GM12878 (cell line): ENCODE results near the gene NUMBL. TPM values are rescaled to one million over a fixed set of nuclear protein-coding genes. Genes with fewer than 3 reads are reported as not detected.

Experiments used
- ATAC-seq: fragments of 200-7000 bp; cut with Tn5 transposase; 3 replicates; pipeline ENCODE4 v1.9.1; 2020; ENCODE audit warnings: mild to moderate bottlenecking, moderate library complexity
- BruUV-seq: library from RNA; stranded (reverse); fragments of 400-500 nt; replicated peaks from 2 replicates; lab custom pipeline; 2021; lab: Mats Ljungman, UMichigan
- CTCF ChIA-PET: fragments of 300-600 bp; sonication (Branson Sonifier 250); formaldehyde crosslinking; extraction: SDS; loops from one replicate; lab custom pipeline; 2021; ENCODE audit warnings: inconsistent platforms; lab: Yijun Ruan, JAX
- POLR2A ChIA-PET: fragments of 350-600 bp; formaldehyde crosslinking; extraction: SDS; loops from one replicate; lab custom pipeline; 2021; ENCODE audit warnings: inconsistent platforms; lab: Charles Lee
- RAD21 ChIA-PET: fragments of 300-600 bp; sonication (Branson Sonifier 250); formaldehyde crosslinking; loops from one replicate; lab custom pipeline; 2023; ENCODE audit warnings: antibody characterized with exemption; ENCODE audit not compliant: unreplicated experiment; lab: Charles Lee
- SMC1A ChIA-PET: fragments of 300-600 bp; sonication (Branson Sonifier 250); formaldehyde crosslinking; loops from one replicate; lab custom pipeline; 2023; ENCODE audit not compliant: unreplicated experiment, uncharacterized antibody; lab: Charles Lee
- DNase-seq: peaks from one replicate; pipeline ENCODE4 v3.0.0-alpha.2; 2011; ENCODE audit warnings: low read depth, low spot score
- FAIRE-seq: peaks from 3 replicates; lab custom pipeline; 2011; peaks lifted over from hg19 to GRCh38; lab: Jason Lieb, UNC
- H2AFZ ChIP-seq: 2 replicates; pipeline ENCODE4 v1.6.0; 2011; ENCODE audit warnings: low read depth, low read length, control low read depth; ENCODE audit not compliant: control insufficient read depth
- H3K27ac ChIP-seq: 2 replicates; pipeline ENCODE4 v1.5.1; 2011; ENCODE audit warnings: control low read depth; ENCODE audit not compliant: control insufficient read depth, insufficient read depth
- H3K27me3 ChIP-seq, 2 experiments: replicated peaks in 1 of 2; 2 replicates each; pipeline versions ENCODE4 v1.6.0 to v1.6.1; 2011; ENCODE audit warnings: low read length in 1 of 2; ENCODE audit not compliant: control insufficient read depth in 2 of 2, insufficient read depth in 2 of 2
- H3K36me3 ChIP-seq, 2 experiments: 2 replicates each; pipeline ENCODE4 v1.5.1; 2011; ENCODE audit warnings: low read length in 1 of 2; ENCODE audit not compliant: control insufficient read depth in 2 of 2, insufficient read depth in 2 of 2
- H3K4me1 ChIP-seq: 2 replicates; pipeline ENCODE4 v1.6.1; 2011; ENCODE audit warnings: mild to moderate bottlenecking, low read length, moderate library complexity, mixed read lengths; ENCODE audit not compliant: control insufficient read depth, insufficient read depth
- H3K4me2 ChIP-seq: 2 replicates; pipeline ENCODE4 v1.6.0; 2011; ENCODE audit warnings: control low read depth; ENCODE audit not compliant: control insufficient read depth, insufficient read depth
- H3K4me3 ChIP-seq: fragments of 200-600 bp; sonication (generic); 2 replicates; pipeline ENCODE4 v1.5.1; 2016
- H3K79me2 ChIP-seq: 2 replicates; pipeline ENCODE4 v1.6.0; 2011; ENCODE audit warnings: low read length; ENCODE audit not compliant: control insufficient read depth, insufficient read depth
- H3K9ac ChIP-seq: 2 replicates; pipeline ENCODE4 v1.8.0; 2011; ENCODE audit warnings: low read length, control low read depth, mixed read lengths; ENCODE audit not compliant: control insufficient read depth, insufficient read depth
- H3K9me3 ChIP-seq: replicated peaks from 3 replicates; pipeline ENCODE4 v1.5.1; 2011; ENCODE audit warnings: mild to moderate bottlenecking, low read length; ENCODE audit not compliant: control insufficient read depth, insufficient read depth
- H4K20me1 ChIP-seq: 2 replicates; pipeline ENCODE4 v1.6.0; 2011; ENCODE audit not compliant: control insufficient read depth, insufficient read depth
- MTA3 ChIP-seq: IDR thresholded peaks from 2 replicates; pipeline ENCODE4 v1.6.1; 2012; ENCODE audit warnings: low read length, inconsistent platforms, borderline replicate concordance
- RFX5 ChIP-seq: IDR thresholded peaks from 2 replicates; pipeline ENCODE4 v1.6.1; 2011; ENCODE audit warnings: low read depth, low read length, improper control_type of control experiment
- SIN3A ChIP-seq: IDR thresholded peaks from 2 replicates; pipeline ENCODE4 v1.6.1; 2012; ENCODE audit warnings: low read depth, low read length, improper control_type of control experiment
- TBL1XR1 ChIP-seq: IDR thresholded peaks from 2 replicates; pipeline ENCODE4 v1.6.1; 2012; ENCODE audit warnings: low read depth, low read length, improper control_type of control experiment
- WGBS: methylation state at CpG from one replicate; pipeline ENCODE4 v1.1.6; 2016; ENCODE audit warnings: low lambda C conversion rate; ENCODE audit not compliant: insufficient replicate concordance, insufficient coverage; ENCODE audit errors: missing lambda C conversion rate; 5-methylcytosine and 5-hydroxymethylcytosine counted together
- in situ Hi-C: fragments of 300-500 bp; cut with MboI; formaldehyde crosslinking; loops from 9 replicates; pipeline ENCODE4 v1.14.3; 2018; ENCODE audit warnings: mixed read lengths
- intact Hi-C: fragments of 100-400 bp; cut with micrococcal nuclease; formaldehyde crosslinking; loops from one replicate; pipeline ENCODE4 v1.14.2; 2022; ENCODE audit not compliant: unreplicated experiment
- polyA plus RNA-seq, 11 experiments: library from polyadenylated mRNA; depleted of rRNA in 4 of 11; unstranded in 6 of 11; stranded (reverse) in 5 of 11; fragments of >200 nt; fragmentation: Nextera tagmentation in 4 of 11; fragmentation: Illumina TruSeq in 1 of 11; extraction: Ambion mirVana in 4 of 11; extraction: Trizol in 1 of 11; gene quantifications; 1 replicate in 1 of 11; 2 replicates in 10 of 11; pipeline versions ENCODE4 v1.2.1 to v1.2.3, GENCODE V29; 2011 to 2016; ENCODE audit warnings: inconsistent platforms in 2 of 11, missing spikeins in 2 of 11, low read depth in 1 of 11
- total RNA-seq, 4 experiments: library from RNA; depleted of rRNA in 3 of 4; stranded (reverse); fragments of >200 nt in 3 of 4; fragmentation: Illumina TruSeq in 1 of 4; extraction: Trizol in 1 of 4; gene quantifications; 2 replicates each; pipeline versions ENCODE4 v1.2.1 to v1.2.3, GENCODE V29; 2013 to 2021
- TF ChIP-seq, protein P1 (sequence below): fragments of 450-650 bp; IDR thresholded peaks from 2 replicates; pipeline ENCODE4 v1.6.1; 2018; ENCODE audit warnings: borderline replicate concordance, mild to moderate bottlenecking; ENCODE audit not compliant: partially characterized antibody
- TF ChIP-seq, protein P2 (sequence below): fragments of 450-650 bp; IDR thresholded peaks from 2 replicates; pipeline ENCODE4 v1.6.1; 2017; ENCODE audit warnings: mild to moderate bottlenecking, moderate library complexity

The NUMBL gene
- total and polyA plus RNA-seq, 10 of the 15 experiments (the other 5 are each of a cell fraction or from before 2014, with no cell fraction given), result 0.16 to 9.4 (median 1.9) TPM

DNA sequence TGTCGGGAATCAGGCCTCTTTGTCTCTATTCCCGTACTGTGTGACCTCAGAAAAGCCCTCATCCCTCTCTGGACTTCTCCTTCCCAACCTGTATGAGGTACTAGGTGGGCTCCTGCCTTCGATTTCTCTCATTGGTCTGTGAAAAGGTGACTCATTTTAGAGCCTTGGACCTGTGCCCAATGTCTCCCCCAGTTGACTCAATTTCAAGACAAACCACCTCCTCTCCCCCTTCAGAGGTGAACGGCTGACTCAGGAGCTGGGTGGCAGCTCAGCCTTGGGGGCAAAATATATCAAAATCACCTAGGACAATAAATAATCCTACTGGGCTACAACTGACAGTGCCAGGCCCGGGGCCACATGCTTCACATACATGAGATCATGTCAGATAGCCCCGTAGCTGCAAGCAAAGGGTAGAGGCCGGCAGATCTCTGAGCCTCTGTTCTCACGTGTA, 25.6 kb upstream of the NUMBL start:
- ChIA-PET CTCF (interaction anchor here (1.0 to 1.8 kb wide), 6 partner anchors 32 to 90 kb away, joined by 3 to 10 read pairs (median 4); partner anchors contain the start of genes ACTMAP, RAB4B and SNRPA), POLR2A (interaction anchor here (0.7 to 2.4 kb wide), 8 partner anchors 14 to 83 kb away, joined by 3 to 39 read pairs (median 5); partner anchors contain the start of genes ACTMAP, EGLN2, MIA and RAB4B)
- in situ Hi-C loops, result no loop called here
- H2AFZ ChIP-seq, result peak overlapping the region; percentile 67
- peak overlapping the region; percentile 91 for H3K9ac ChIP-seq
- no peaks in the 10 kb centered on the region for H3K9me3 ChIP-seq
- peak overlapping the region; percentile 94 for H3K4me2 ChIP-seq
- no peak for FAIRE-seq
- H3K4me3 ChIP-seq, result peak overlapping the region; percentile 79
- H4K20me1 ChIP-seq, result no peaks in the 10 kb centered on the region
- TF ChIP-seq TBL1XR1 (no peak), SIN3A (0 out of 2 replicates have a peak, but pooled peaks have one; percentile 54), RFX5 (no peak), MTA3 (no peak)
- TF ChIP-seq, protein P1, sequence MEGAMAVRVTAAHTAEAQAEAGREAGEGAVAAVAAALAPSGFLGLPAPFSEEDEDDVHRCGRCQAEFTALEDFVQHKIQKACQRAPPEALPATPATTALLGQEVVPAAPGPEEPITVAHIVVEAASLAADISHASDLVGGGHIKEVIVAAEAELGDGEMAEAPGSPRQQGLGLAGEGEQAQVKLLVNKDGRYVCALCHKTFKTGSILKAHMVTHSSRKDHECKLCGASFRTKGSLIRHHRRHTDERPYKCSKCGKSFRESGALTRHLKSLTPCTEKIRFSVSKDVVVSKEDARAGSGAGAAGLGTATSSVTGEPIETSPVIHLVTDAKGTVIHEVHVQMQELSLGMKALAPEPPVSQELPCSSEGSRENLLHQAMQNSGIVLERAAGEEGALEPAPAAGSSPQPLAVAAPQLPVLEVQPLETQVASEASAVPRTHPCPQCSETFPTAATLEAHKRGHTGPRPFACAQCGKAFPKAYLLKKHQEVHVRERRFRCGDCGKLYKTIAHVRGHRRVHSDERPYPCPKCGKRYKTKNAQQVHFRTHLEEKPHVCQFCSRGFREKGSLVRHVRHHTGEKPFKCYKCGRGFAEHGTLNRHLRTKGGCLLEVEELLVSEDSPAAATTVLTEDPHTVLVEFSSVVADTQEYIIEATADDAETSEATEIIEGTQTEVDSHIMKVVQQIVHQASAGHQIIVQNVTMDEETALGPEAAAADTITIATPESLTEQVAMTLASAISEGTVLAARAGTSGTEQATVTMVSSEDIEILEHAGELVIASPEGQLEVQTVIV, result no peak
- TF ChIP-seq, protein P2, sequence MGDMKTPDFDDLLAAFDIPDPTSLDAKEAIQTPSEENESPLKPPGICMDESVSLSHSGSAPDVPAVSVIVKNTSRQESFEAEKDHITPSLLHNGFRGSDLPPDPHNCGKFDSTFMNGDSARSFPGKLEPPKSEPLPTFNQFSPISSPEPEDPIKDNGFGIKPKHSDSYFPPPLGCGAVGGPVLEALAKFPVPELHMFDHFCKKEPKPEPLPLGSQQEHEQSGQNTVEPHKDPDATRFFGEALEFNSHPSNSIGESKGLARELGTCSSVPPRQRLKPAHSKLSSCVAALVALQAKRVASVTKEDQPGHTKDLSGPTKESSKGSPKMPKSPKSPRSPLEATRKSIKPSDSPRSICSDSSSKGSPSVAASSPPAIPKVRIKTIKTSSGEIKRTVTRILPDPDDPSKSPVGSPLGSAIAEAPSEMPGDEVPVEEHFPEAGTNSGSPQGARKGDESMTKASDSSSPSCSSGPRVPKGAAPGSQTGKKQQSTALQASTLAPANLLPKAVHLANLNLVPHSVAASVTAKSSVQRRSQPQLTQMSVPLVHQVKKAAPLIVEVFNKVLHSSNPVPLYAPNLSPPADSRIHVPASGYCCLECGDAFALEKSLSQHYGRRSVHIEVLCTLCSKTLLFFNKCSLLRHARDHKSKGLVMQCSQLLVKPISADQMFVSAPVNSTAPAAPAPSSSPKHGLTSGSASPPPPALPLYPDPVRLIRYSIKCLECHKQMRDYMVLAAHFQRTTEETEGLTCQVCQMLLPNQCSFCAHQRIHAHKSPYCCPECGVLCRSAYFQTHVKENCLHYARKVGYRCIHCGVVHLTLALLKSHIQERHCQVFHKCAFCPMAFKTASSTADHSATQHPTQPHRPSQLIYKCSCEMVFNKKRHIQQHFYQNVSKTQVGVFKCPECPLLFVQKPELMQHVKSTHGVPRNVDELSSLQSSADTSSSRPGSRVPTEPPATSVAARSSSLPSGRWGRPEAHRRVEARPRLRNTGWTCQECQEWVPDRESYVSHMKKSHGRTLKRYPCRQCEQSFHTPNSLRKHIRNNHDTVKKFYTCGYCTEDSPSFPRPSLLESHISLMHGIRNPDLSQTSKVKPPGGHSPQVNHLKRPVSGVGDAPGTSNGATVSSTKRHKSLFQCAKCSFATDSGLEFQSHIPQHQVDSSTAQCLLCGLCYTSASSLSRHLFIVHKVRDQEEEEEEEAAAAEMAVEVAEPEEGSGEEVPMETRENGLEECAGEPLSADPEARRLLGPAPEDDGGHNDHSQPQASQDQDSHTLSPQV, result no peak
- TF ChIP-seq, all 136 proteins: peak for 1
- SMC1A ChIA-PET, result interaction anchor here (0.9 to 2.4 kb wide), 8 partner anchors 29 to 103 kb away, joined by 3 to 13 read pairs (median 8); partner anchors contain the start of genes ACTMAP, RAB4B and SNRPA
- DNase-seq, result peak; percentile 26
- RAD21 ChIA-PET, result interaction anchor here (0.7 to 2.4 kb wide), 6 partner anchors 35 to 91 kb away, joined by 3 to 28 read pairs (median 6); partner anchors contain the start of genes ACTMAP, EGLN2, RAB4B and SNRPA
- peaks cover 43% of the 10 kb centered on the region for H3K79me2 ChIP-seq
- no TSS peak for BruUV-seq
- 2% methylated on average over 8 of the region's 8 CpGs for WGBS
- H3K36me3 ChIP-seq, result peaks cover 0 to 4% of the 10 kb centered on the region in 2 experiments; a peak in 1 of 4 replicates
- H3K4me1 ChIP-seq, result peaks cover 18% of the 10 kb centered on the region
- no peaks in the 10 kb centered on the region for H3K27me3 ChIP-seq
- ATAC-seq, result peak; percentile 0; the same call in 1 of the 3 replicates
- intact Hi-C loops, result loop anchor here (1.0 to 2.0 kb wide), 3 partner anchors 35 to 83 kb away; partner anchors contain the start of genes ACTMAP, EGLN2, RAB4B and SNRPA
- peak overlapping the region; percentile 94 for H3K27ac ChIP-seq
